Activated naive CD4-positive, alpha-beta T cell treated with anti-CD3 and anti-CD28 coated beads, Interleukin-2, amount 10 ng/mL, durations not matched to agents 7 days and 5 days (primary cell): ENCODE results near the gene CD46.

Experiments used
- CTCF ChIA-PET: fragments of 350-600 bp; sonication (Branson Sonifier 250); formaldehyde crosslinking; loops from one replicate; lab custom pipeline; 2021; ENCODE audit warnings: antibody characterized with exemption; lab: Charles Lee
- DNase-seq: peaks from one replicate; pipeline ENCODE4 v3.0.0-alpha.2; 2020
- H3K27ac Mint-ChIP-seq: one replicate; pipeline ENCODE4 v1.8.0; 2021; ENCODE audit warnings: mild to moderate bottlenecking, moderate library complexity, mixed read lengths
- H3K27me3 Mint-ChIP-seq: one replicate; pipeline ENCODE4 v1.8.0; 2021; ENCODE audit warnings: mild to moderate bottlenecking, mixed read lengths
- H3K36me3 Mint-ChIP-seq: one replicate; pipeline ENCODE4 v1.8.0; 2021; ENCODE audit warnings: mixed read lengths
- H3K4me1 Mint-ChIP-seq: one replicate; pipeline ENCODE4 v1.8.0; 2021; ENCODE audit warnings: mixed read lengths
- H3K4me3 Mint-ChIP-seq: one replicate; pipeline ENCODE4 v1.8.0; 2021; ENCODE audit warnings: mild to moderate bottlenecking, moderate library complexity, mixed read lengths
- H3K9me3 Mint-ChIP-seq: one replicate; pipeline ENCODE4 v1.8.0; 2021; ENCODE audit warnings: mixed read lengths

CD46 gene

GRCh38 chr1:207825719-207826556, 74.1 kb downstream of the CD46 start:
- Mint-ChIP-seq H3K27me3 (peaks cover 6% of the 10 kb centered on the region), H3K4me3 (peak overlapping the region; percentile 70), H3K9me3 (peaks cover 2% of the 10 kb centered on the region), H3K36me3 (peaks cover 32% of the 10 kb centered on the region), H3K4me1 (peaks cover 86% of the 10 kb centered on the region), H3K27ac (peak overlapping the region; percentile 98)
- CTCF ChIA-PET = interaction anchor here (0.6 to 14.4 kb wide), 7 partner anchors 10 to 137 kb away, joined by 3 to 237 read pairs (median 11); no protein-coding TSS in a partner anchor
- DNase-seq = peak; percentile 93

- Mint-ChIP-seq H3K27ac (peak overlapping the region; percentile 98), H3K4me1 (peaks cover 95% of the 10 kb centered on the region), H3K4me3 (peak overlapping the region; percentile 70), H3K36me3 (peaks cover 32% of the 10 kb centered on the region), H3K9me3 (peaks cover 2% of the 10 kb centered on the region), H3K27me3 (peaks cover 6% of the 10 kb centered on the region)
- CTCF ChIA-PET = interaction anchor here (0.7 to 14.4 kb wide), 11 partner anchors 9 to 136 kb away, joined by 3 to 237 read pairs (median 5); no protein-coding TSS in a partner anchor
- no peak for DNase-seq
These were observed 75.0 kb downstream of the CD46 start for GRCh38 chr1:207826557-207827487.

GRCh38 chr1:207827488-207827830, 75.6 kb downstream of the CD46 start:
- DNase-seq = no peak
- peaks cover 96% of the 10 kb centered on the region for H3K4me1 Mint-ChIP-seq
- H3K4me3 Mint-ChIP-seq = peak overlapping the region; percentile 70
- CTCF ChIA-PET = interaction anchor here (0.7 to 14.4 kb wide), 10 partner anchors 8 to 135 kb away, joined by 3 to 237 read pairs (median 6); no protein-coding TSS in a partner anchor
- peak overlapping the region; percentile 98 for H3K27ac Mint-ChIP-seq
- peaks cover 2% of the 10 kb centered on the region for H3K9me3 Mint-ChIP-seq
- peaks cover 6% of the 10 kb centered on the region for H3K27me3 Mint-ChIP-seq
- peaks cover 31% of the 10 kb centered on the region for H3K36me3 Mint-ChIP-seq

GRCh38 chr1:207828046-207828445, 76.2 kb downstream of the CD46 start:
- DNase-seq = no peak
- Mint-ChIP-seq H3K36me3 (peaks cover 26% of the 10 kb centered on the region), H3K4me1 (peaks cover 96% of the 10 kb centered on the region), H3K27ac (peak overlapping the region; percentile 79), H3K4me3 (no peak overlapping the region), H3K27me3 (peaks cover 6% of the 10 kb centered on the region), H3K9me3 (peaks cover 2% of the 10 kb centered on the region)
- CTCF ChIA-PET = interaction anchor here (1.3 to 14.4 kb wide), 8 partner anchors 8 to 135 kb away, joined by 3 to 237 read pairs (median 6); no protein-coding TSS in a partner anchor

GRCh38 chr1:207828485-207829158, 76.8 kb downstream of the CD46 start:
- Mint-ChIP-seq H3K9me3 (peaks cover 2% of the 10 kb centered on the region), H3K27me3 (peaks cover 6% of the 10 kb centered on the region), H3K27ac (peak overlapping the region; percentile 79), H3K4me1 (peaks cover 96% of the 10 kb centered on the region), H3K36me3 (peaks cover 27% of the 10 kb centered on the region), H3K4me3 (no peak overlapping the region)
- CTCF ChIA-PET = interaction anchor here (0.7 to 14.4 kb wide), 17 partner anchors 10 to 167 kb away, joined by 3 to 237 read pairs (median 5); no protein-coding TSS in a partner anchor
- peak; percentile 73 for DNase-seq

GRCh38 chr1:207829576-207829975, 77.7 kb downstream of the CD46 start:
- Mint-ChIP-seq H3K4me1 (peaks cover 95% of the 10 kb centered on the region), H3K36me3 (peaks cover 24% of the 10 kb centered on the region), H3K4me3 (no peak overlapping the region), H3K27ac (no peak overlapping the region), H3K27me3 (no peaks in the 10 kb centered on the region), H3K9me3 (no peaks in the 10 kb centered on the region)
- CTCF ChIA-PET = interaction anchor here (0.7 to 14.4 kb wide), 16 partner anchors 9 to 166 kb away, joined by 3 to 237 read pairs (median 4); no protein-coding TSS in a partner anchor
- DNase-seq = no peak

GRCh38 chr1:207830788-207831187, 78.9 kb downstream of the CD46 start:
- Mint-ChIP-seq H3K4me1 (peaks cover 92% of the 10 kb centered on the region), H3K9me3 (no peaks in the 10 kb centered on the region), H3K27me3 (no peaks in the 10 kb centered on the region), H3K27ac (peak overlapping the region; percentile 94), H3K36me3 (peaks cover 30% of the 10 kb centered on the region), H3K4me3 (no peak overlapping the region)
- CTCF ChIA-PET = interaction anchor here (1.2 to 14.4 kb wide), 5 partner anchors 11 to 132 kb away, joined by 3 to 237 read pairs (median 50); no protein-coding TSS in a partner anchor
- no peak for DNase-seq

GRCh38 chr1:207831517-207832327, 79.9 kb downstream of the CD46 start:
- peaks cover 30% of the 10 kb centered on the region for H3K36me3 Mint-ChIP-seq
- CTCF ChIA-PET = interaction anchor here (1.1 to 14.4 kb wide), 6 partner anchors 8 to 131 kb away, joined by 3 to 237 read pairs (median 28); no protein-coding TSS in a partner anchor

GRCh38 chr1:207832796-207833195, 80.9 kb downstream of the CD46 start:
- H3K27me3 Mint-ChIP-seq = no peaks in the 10 kb centered on the region
- no peaks in the 10 kb centered on the region for H3K9me3 Mint-ChIP-seq
- H3K27ac Mint-ChIP-seq = peak overlapping the region; percentile 94
- peaks cover 76% of the 10 kb centered on the region for H3K4me1 Mint-ChIP-seq
- H3K4me3 Mint-ChIP-seq = no peak overlapping the region
- CTCF ChIA-PET = interaction anchor here (1.1 to 14.4 kb wide), 4 partner anchors 8 to 52 kb away, joined by 3 to 237 read pairs (median 4); no protein-coding TSS in a partner anchor
- H3K36me3 Mint-ChIP-seq = peaks cover 39% of the 10 kb centered on the region
- no peak for DNase-seq

More at GRCh38 chr1:207831517-207832327, 79.9 kb downstream of the CD46 start:
- H3K9me3 Mint-ChIP-seq = no peaks in the 10 kb centered on the region
- peaks cover 86% of the 10 kb centered on the region for H3K4me1 Mint-ChIP-seq
- H3K27me3 Mint-ChIP-seq = no peaks in the 10 kb centered on the region
- H3K4me3 Mint-ChIP-seq = peak overlapping the region; percentile 55
- DNase-seq = peak; percentile 59
- peak overlapping the region; percentile 94 for H3K27ac Mint-ChIP-seq

GRCh38 chr1:207833381-207833780, 81.5 kb downstream of the CD46 start:
- CTCF ChIA-PET = interaction anchor here (0.8 to 14.4 kb wide), 3 partner anchors 8 to 39 kb away, joined by 3 to 237 read pairs (median 3); no protein-coding TSS in a partner anchor
- Mint-ChIP-seq H3K36me3 (peaks cover 41% of the 10 kb centered on the region), H3K27me3 (no peaks in the 10 kb centered on the region), H3K27ac (peak overlapping the region; percentile 39), H3K9me3 (no peaks in the 10 kb centered on the region), H3K4me1 (peaks cover 74% of the 10 kb centered on the region), H3K4me3 (no peak overlapping the region)
- no peak for DNase-seq

- Mint-ChIP-seq H3K36me3 (peaks cover 46% of the 10 kb centered on the region), H3K27me3 (no peaks in the 10 kb centered on the region), H3K9me3 (no peaks in the 10 kb centered on the region), H3K27ac (peak overlapping the region; percentile 35), H3K4me1 (peaks cover 73% of the 10 kb centered on the region), H3K4me3 (no peak overlapping the region)
- no peak for DNase-seq
- CTCF ChIA-PET = interaction anchor here (0.8 to 14.4 kb wide), 2 partner anchors 9 to 38 kb away, joined by 3 to 237 read pairs; no protein-coding TSS in a partner anchor
These were observed 82.3 kb downstream of the CD46 start for GRCh38 chr1:207833956-207834660.

GRCh38 chr1:207835958-207836357, 84.1 kb downstream of the CD46 start:
- no peak overlapping the region for H3K27ac Mint-ChIP-seq
- H3K4me1 Mint-ChIP-seq = peaks cover 63% of the 10 kb centered on the region
- CTCF ChIA-PET = interaction anchor here (0.9 to 14.4 kb wide), 4 partner anchors 9 to 126 kb away, joined by 3 to 237 read pairs (median 4); no protein-coding TSS in a partner anchor
- H3K36me3 Mint-ChIP-seq = peaks cover 46% of the 10 kb centered on the region
- H3K4me3 Mint-ChIP-seq = no peak overlapping the region
- no peaks in the 10 kb centered on the region for H3K9me3 Mint-ChIP-seq
- H3K27me3 Mint-ChIP-seq = no peaks in the 10 kb centered on the region
- DNase-seq = no peak
